HepG2 (cell line): ENCODE measurements around the gene RARRES1. TPM values are rescaled to one million over a fixed set of nuclear protein-coding genes. Genes with fewer than 3 reads are reported as not detected.
A peak's percentile ranks its signal among the peaks of the same experiment; 100 is the strongest.

Experiments
- ATAC-seq: fragments of 200-7000 bp; cut with Tn5 transposase; 3 replicates; pipeline ENCODE4 v1.9.1; 2020; ENCODE audit warnings: mild to moderate bottlenecking, moderate library complexity
- BruUV-seq: library from RNA; stranded (reverse); fragments of 400-500 nt; replicated peaks from 2 replicates; lab custom pipeline; 2021; lab: Mats Ljungman, UMichigan
- CTCF ChIA-PET: fragments of 300-600 bp; formaldehyde crosslinking; extraction: SDS; loops from one replicate; lab custom pipeline; 2021; ENCODE audit warnings: low total read pairs, inconsistent platforms, low intra/inter-chr PET ratio; lab: Yijun Ruan, JAX
- POLR2A ChIA-PET: fragments of 350-600 bp; sonication (Branson Sonifier 250); formaldehyde crosslinking; loops from one replicate; lab custom pipeline; 2020; ENCODE audit warnings: antibody characterized with exemption, inconsistent platforms; lab: Yijun Ruan, JAX
- DNase-seq: peaks from one replicate; pipeline ENCODE4 v3.0.0-alpha.2; 2015; ENCODE audit warnings: low spot score
- FAIRE-seq: peaks from 3 replicates; lab custom pipeline; 2011; peaks lifted over from hg19 to GRCh38; lab: Jason Lieb, UNC
- H2AFZ ChIP-seq: one replicate; pipeline ENCODE4 v1.6.1; 2011; ENCODE audit warnings: low read length, inconsistent platforms
- H3K27ac ChIP-seq: fragments of 300-600 bp; 3 replicates; pipeline ENCODE4 v1.8.0; 2011; ENCODE audit warnings: mixed run types, mild to moderate bottlenecking, mixed read lengths, low read length, inconsistent platforms; ENCODE audit not compliant: insufficient read depth; ENCODE audit errors: extremely low read length
- H3K27me3 ChIP-seq, 2 experiments: fragments of 200-600 bp in 1 of 2; 2 replicates in 1 of 2; 3 replicates in 1 of 2; pipeline versions ENCODE4 v1.6.0 to v1.8.0; 2011; ENCODE audit warnings: low read length in 2 of 2, mild to moderate bottlenecking in 2 of 2, moderate library complexity in 2 of 2, inconsistent platforms in 1 of 2; ENCODE audit not compliant: insufficient read depth in 2 of 2, control insufficient read depth in 1 of 2
- H3K36me3 ChIP-seq, 2 experiments: fragments of 200-600 bp in 1 of 2; replicated peaks in 1 of 2; 2 replicates in 1 of 2; 3 replicates in 1 of 2; pipeline versions ENCODE4 v1.5.1 to v1.8.0; 2011; ENCODE audit warnings: low read length in 2 of 2, inconsistent platforms in 1 of 2; ENCODE audit not compliant: insufficient read depth in 2 of 2, control insufficient read depth in 1 of 2
- H3K4me1 ChIP-seq: 2 replicates; pipeline ENCODE4 v1.5.1; 2012; ENCODE audit warnings: low read length, inconsistent platforms; ENCODE audit not compliant: insufficient read depth
- H3K4me2 ChIP-seq: 2 replicates; pipeline ENCODE4 v1.6.0; 2011; ENCODE audit warnings: low read depth, low read length, inconsistent platforms
- H3K4me3 ChIP-seq, 3 experiments: fragments of 200-600 bp in 1 of 3; sonication (generic), shearing (Covaris generic) in 1 of 3; replicated peaks in 1 of 3; 2 replicates each; pipeline ENCODE4 v1.5.1; 2011 to 2016; ENCODE audit warnings: low read length in 3 of 3, inconsistent platforms in 2 of 3, low read depth in 2 of 3, mild to moderate bottlenecking in 2 of 3, control low read depth in 1 of 3, mixed read lengths in 1 of 3; ENCODE audit not compliant: insufficient read depth in 1 of 3
- H3K79me2 ChIP-seq: one replicate; pipeline ENCODE4 v1.6.1; 2011; ENCODE audit warnings: low read length, inconsistent platforms; ENCODE audit not compliant: insufficient read depth
- H3K9ac ChIP-seq: 2 replicates; pipeline ENCODE4 v1.6.0; 2011; ENCODE audit warnings: mild to moderate bottlenecking, low read depth, low read length, inconsistent platforms; ENCODE audit not compliant: insufficient read depth
- H3K9me3 ChIP-seq: 2 replicates; pipeline ENCODE4 v1.5.1; 2012; ENCODE audit warnings: mild to moderate bottlenecking, low read length
- H4K20me1 ChIP-seq: 2 replicates; pipeline ENCODE4 v1.6.0; 2011; ENCODE audit warnings: inconsistent platforms, mild to moderate bottlenecking, low read length, moderate library complexity; ENCODE audit not compliant: insufficient read depth
- ARID5B ChIP-seq: IDR thresholded peaks from 2 replicates; pipeline ENCODE4 v1.4.0; 2020; ENCODE audit warnings: mild to moderate bottlenecking, missing genetic modification reagents
- ASH2L ChIP-seq: fragments of 300-600, 200-600 bp; sonication (generic); IDR thresholded peaks from 2 replicates; pipeline ENCODE4 v1.7.0; 2017; ENCODE audit warnings: low read depth, mild to moderate bottlenecking, moderate library complexity, mixed read lengths, low read length; ENCODE audit not compliant: insufficient read length
- HMG20A ChIP-seq: IDR thresholded peaks from 2 replicates; pipeline ENCODE4 v1.6.1; 2016; ENCODE audit warnings: borderline replicate concordance
- MED8 ChIP-seq: sonication (generic); formaldehyde crosslinking; IDR thresholded peaks from 2 replicates; pipeline ENCODE4 v1.8.1; 2023; ENCODE audit warnings: mild to moderate bottlenecking, missing genetic modification reagents; ENCODE audit not compliant: insufficient replicate concordance
- MLXIP ChIP-seq: sonication (generic); formaldehyde crosslinking; IDR thresholded peaks from 2 replicates; pipeline ENCODE4 v1.9.0; 2021; ENCODE audit warnings: missing genetic modification reagents, borderline replicate concordance
- NCOA1 ChIP-seq: sonication (generic); formaldehyde crosslinking; IDR thresholded peaks from 2 replicates; pipeline ENCODE4 v1.9.0; 2021; ENCODE audit warnings: missing genetic modification reagents
- NR2F1 ChIP-seq, 2 experiments: fragments of 450-650 bp in 1 of 2; formaldehyde crosslinking in 1 of 2; IDR thresholded peaks; 2 replicates each; pipeline versions ENCODE4 v1.5.0 to v1.6.1; 2016 to 2020; ENCODE audit warnings: mild to moderate bottlenecking in 1 of 2, missing compliant biosample characterization in 1 of 2, missing genetic modification reagents in 1 of 2, moderate library complexity in 1 of 2
- RARA ChIP-seq: IDR thresholded peaks from 2 replicates; pipeline ENCODE4 v1.6.1; 2016; ENCODE audit warnings: missing genetic modification reagents, missing compliant biosample characterization
- SALL1 ChIP-seq: sonication (generic); formaldehyde crosslinking; IDR thresholded peaks from 2 replicates; pipeline ENCODE4 v1.8.0; 2022; ENCODE audit warnings: mild to moderate bottlenecking, missing genetic modification reagents
- SOX5 ChIP-seq: IDR thresholded peaks from 2 replicates; pipeline ENCODE4 v1.6.1; 2016; ENCODE audit warnings: borderline replicate concordance
- SP140L ChIP-seq: sonication (generic); formaldehyde crosslinking; IDR thresholded peaks from 2 replicates; pipeline ENCODE4 v1.4.0; 2020; ENCODE audit warnings: missing genetic modification reagents, borderline replicate concordance
- TFAP4 ChIP-seq: sonication (generic); IDR thresholded peaks from 2 replicates; pipeline ENCODE4 v1.6.1; 2016; ENCODE audit warnings: low read depth, borderline replicate concordance
- ZFP36L2 ChIP-seq: sonication (generic); formaldehyde crosslinking; IDR thresholded peaks from 2 replicates; pipeline ENCODE4 v1.4.0; 2020; ENCODE audit warnings: missing genetic modification reagents
- ZFP37 ChIP-seq: sonication (generic); formaldehyde crosslinking; IDR thresholded peaks from 2 replicates; pipeline ENCODE4 v1.4.0; 2020; ENCODE audit warnings: missing genetic modification reagents, borderline replicate concordance
- ZMYM2 ChIP-seq: sonication (generic); formaldehyde crosslinking; IDR thresholded peaks from 2 replicates; pipeline ENCODE4 v1.8.0; 2022; ENCODE audit warnings: mild to moderate bottlenecking, missing genetic modification reagents
- ZNF44 ChIP-seq: sonication (generic); formaldehyde crosslinking; IDR thresholded peaks from 2 replicates; pipeline ENCODE4 v1.5.1; 2020; ENCODE audit warnings: mild to moderate bottlenecking, missing genetic modification reagents
- ZNF746 ChIP-seq: sonication (generic); formaldehyde crosslinking; IDR thresholded peaks from 2 replicates; pipeline ENCODE4 v1.8.0; 2022; ENCODE audit warnings: mild to moderate bottlenecking, missing genetic modification reagents
- WGBS: methylation state at CpG from one replicate; pipeline ENCODE4 v1.1.6; 2017; ENCODE audit warnings: low lambda C conversion rate; 5-methylcytosine and 5-hydroxymethylcytosine counted together
- in situ Hi-C: cut with HindIII; loops from 2 replicates; pipeline ENCODE4 v1.10.0; 2017; ENCODE audit warnings: low pct_unique_long_range_greater_than_20kb; ENCODE audit not compliant: extremely low pct_ligation_motif_present
- intact Hi-C: fragments of 100-400 bp; cut with micrococcal nuclease; formaldehyde crosslinking; loops from one replicate; pipeline ENCODE4 v1.10.0; 2022; ENCODE audit not compliant: unreplicated experiment
- polyA plus RNA-seq, 8 experiments: library from polyadenylated mRNA; depleted of rRNA in 3 of 8; stranded (reverse) in 7 of 8; unstranded in 1 of 8; fragments of >200 nt; fragmentation: Illumina TruSeq in 4 of 8; extraction: Trizol in 4 of 8; gene quantifications; 2 replicates each; pipeline versions ENCODE4 v1.2.1 to v1.2.3, GENCODE V29; 2011 to 2016; ENCODE audit warnings: low read depth in 4 of 8, missing spikeins in 1 of 8, mixed read lengths in 1 of 8; ENCODE audit not compliant: insufficient read depth in 1 of 8
- total RNA-seq, 5 experiments: library from RNA; depleted of rRNA; stranded (reverse); fragments of >200 nt; fragmentation: Illumina TruSeq; extraction: Trizol; gene quantifications; 2 replicates each; pipeline ENCODE4 v1.2.3, GENCODE V29; 2016; ENCODE audit warnings: low read depth in 1 of 5

The RARRES1 gene
- total and polyA plus RNA-seq, 2 of the 13 experiments (the other 11 are each of a cell fraction or from before 2014, with no cell fraction given) = not detected

GRCh38 chr3:158768881-158769543, 36.8 kb upstream of the RARRES1 start:
- peak overlapping the region; percentile 61 for H3K9ac ChIP-seq
- H3K36me3 ChIP-seq = no peaks in the 10 kb centered on the region
- no peaks in the 10 kb centered on the region for H4K20me1 ChIP-seq
- peak overlapping the region; percentile 58 for H3K27ac ChIP-seq
- no peaks in the 10 kb centered on the region for H3K79me2 ChIP-seq
- WGBS = 4% methylated on average over 8 of the region's 8 CpGs
- H3K4me1 ChIP-seq = peaks cover 50% of the 10 kb centered on the region
- H3K4me2 ChIP-seq = peak overlapping the region; percentile 94
- POLR2A ChIA-PET = interaction anchor here (1.8 kb wide), 1 partner anchor 9 kb away, joined by 6 read pairs; no protein-coding TSS in a partner anchor
- DNase-seq (peak; percentile 90), FAIRE-seq (peak; percentile 89), ATAC-seq (peak; percentile 70)
- peak overlapping the region; percentile 44 to 64 (median 55) for H3K4me3 ChIP-seq
- no peak overlapping the region for H2AFZ ChIP-seq
- in situ Hi-C loops = no loop called here
- H3K9me3 ChIP-seq = no peaks in the 10 kb centered on the region
- CTCF ChIA-PET = no interaction called here
- no peaks in the 10 kb centered on the region for H3K27me3 ChIP-seq
- BruUV-seq = no TSS peak
- intact Hi-C loops = loop anchor here (5.0 kb wide), 1 partner anchor 42 kb away; no protein-coding TSS in a partner anchor
- TF ChIP-seq SALL1 (no peak; the same call in 1 of the 2 replicates), HMG20A (CRISPR knock-in tag) (peak; percentile 62; the same call in 1 of the 2 replicates), MLXIP (CRISPR knock-in tag) (no peak), RARA (CRISPR knock-in tag) (peak; percentile 98), ZFP36L2 (CRISPR knock-in tag) (no peak), SOX5 (CRISPR knock-in tag) (peak; percentile 35; the same call in 1 of the 2 replicates), NCOA1 (CRISPR knock-in tag) (no peak), TFAP4 (peak; percentile 21; the same call in 1 of the 2 replicates), ZMYM2 (CRISPR knock-in tag) (no peak), ZFP37 (CRISPR knock-in tag) (no peak), MED8 (CRISPR knock-in tag) (no peak), ASH2L (peak; percentile 44), NR2F1 (CRISPR knock-in tag; IDR thresholded peaks at IDR 0.05) (no peak), ZNF746 (CRISPR knock-in tag) (no peak), ARID5B (CRISPR knock-in tag) (peak; percentile 83), SP140L (CRISPR knock-in tag) (no peak), ZNF44 (CRISPR knock-in tag) (no peak)
